Neutrophil (primary cell): ENCODE measurements around the gene CASP14.

Experiments
- H3K27ac ChIP-seq: fragments of 200-600 bp; sonication (generic); 2 replicates; pipeline ENCODE4 v1.5.1; 2016; ENCODE audit warnings: mild to moderate bottlenecking, moderate library complexity
- H3K27me3 ChIP-seq: fragments of 200-600 bp; sonication (generic); 2 replicates; pipeline ENCODE4 v1.6.0; 2016; ENCODE audit warnings: mild to moderate bottlenecking
- H3K36me3 ChIP-seq: fragments of 200-600 bp; sonication (generic); 2 replicates; pipeline ENCODE4 v1.5.1; 2017
- H3K4me1 ChIP-seq, 2 experiments: fragments of 200-600 bp in 1 of 2; sonication (generic) in 1 of 2; 1 replicate in 1 of 2; 2 replicates in 1 of 2; pipeline versions ENCODE4 v1.5.1 to v1.6.1; 2013 to 2016; ENCODE audit warnings: low read depth in 1 of 2, low read length in 1 of 2, mild to moderate bottlenecking in 1 of 2, moderate library complexity in 1 of 2; ENCODE audit not compliant: control insufficient read depth in 1 of 2, insufficient read depth in 1 of 2
- H3K4me3 ChIP-seq, 2 experiments: fragments of 200-600 bp in 1 of 2; sonication (generic) in 1 of 2; 1 replicate in 1 of 2; 2 replicates in 1 of 2; pipeline ENCODE4 v1.5.1; 2013 to 2016; ENCODE audit warnings: low read depth in 1 of 2, low read length in 1 of 2, mild to moderate bottlenecking in 1 of 2, moderate library complexity in 1 of 2
- H3K9me3 ChIP-seq: fragments of 200-600 bp; sonication (generic); 2 replicates; pipeline ENCODE4 v1.5.1; 2016
- TF ChIP-seq, protein P1 (sequence below): fragments of 200-600 bp; sonication (generic); IDR thresholded peaks from 2 replicates; pipeline ENCODE4 v1.5.1; 2016; ENCODE audit warnings: antibody characterized with exemption

Gene CASP14

DNA sequence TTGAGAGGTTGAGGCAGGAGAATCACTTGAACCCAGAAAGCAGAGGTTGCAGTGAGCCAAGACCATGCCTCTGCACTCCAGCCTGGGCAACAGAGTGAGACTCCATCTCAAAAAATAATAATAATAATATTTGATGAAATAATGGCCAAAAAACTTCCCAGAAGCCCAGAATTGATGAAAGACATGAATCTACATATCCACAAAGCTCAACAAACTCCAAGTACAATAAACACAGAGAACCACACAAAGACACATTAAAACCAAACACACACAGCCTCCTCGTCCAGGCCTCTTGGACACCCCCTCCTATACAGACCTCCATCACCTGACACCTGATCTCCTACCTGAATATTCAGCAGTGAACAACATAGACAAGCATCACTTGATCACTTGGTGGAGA lies 54.7 kb downstream of the CASP14 start:
- H3K27ac ChIP-seq = no peak overlapping the region
- H3K36me3 ChIP-seq = no peaks in the 10 kb centered on the region
- TF ChIP-seq, protein P1, sequence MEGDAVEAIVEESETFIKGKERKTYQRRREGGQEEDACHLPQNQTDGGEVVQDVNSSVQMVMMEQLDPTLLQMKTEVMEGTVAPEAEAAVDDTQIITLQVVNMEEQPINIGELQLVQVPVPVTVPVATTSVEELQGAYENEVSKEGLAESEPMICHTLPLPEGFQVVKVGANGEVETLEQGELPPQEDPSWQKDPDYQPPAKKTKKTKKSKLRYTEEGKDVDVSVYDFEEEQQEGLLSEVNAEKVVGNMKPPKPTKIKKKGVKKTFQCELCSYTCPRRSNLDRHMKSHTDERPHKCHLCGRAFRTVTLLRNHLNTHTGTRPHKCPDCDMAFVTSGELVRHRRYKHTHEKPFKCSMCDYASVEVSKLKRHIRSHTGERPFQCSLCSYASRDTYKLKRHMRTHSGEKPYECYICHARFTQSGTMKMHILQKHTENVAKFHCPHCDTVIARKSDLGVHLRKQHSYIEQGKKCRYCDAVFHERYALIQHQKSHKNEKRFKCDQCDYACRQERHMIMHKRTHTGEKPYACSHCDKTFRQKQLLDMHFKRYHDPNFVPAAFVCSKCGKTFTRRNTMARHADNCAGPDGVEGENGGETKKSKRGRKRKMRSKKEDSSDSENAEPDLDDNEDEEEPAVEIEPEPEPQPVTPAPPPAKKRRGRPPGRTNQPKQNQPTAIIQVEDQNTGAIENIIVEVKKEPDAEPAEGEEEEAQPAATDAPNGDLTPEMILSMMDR = no peak
- peaks cover 54% of the 10 kb centered on the region for H3K27me3 ChIP-seq
- H3K4me3 ChIP-seq = no peak overlapping the region
- H3K4me1 ChIP-seq = no peaks in the 10 kb centered on the region
- no peaks in the 10 kb centered on the region for H3K9me3 ChIP-seq

DNA sequence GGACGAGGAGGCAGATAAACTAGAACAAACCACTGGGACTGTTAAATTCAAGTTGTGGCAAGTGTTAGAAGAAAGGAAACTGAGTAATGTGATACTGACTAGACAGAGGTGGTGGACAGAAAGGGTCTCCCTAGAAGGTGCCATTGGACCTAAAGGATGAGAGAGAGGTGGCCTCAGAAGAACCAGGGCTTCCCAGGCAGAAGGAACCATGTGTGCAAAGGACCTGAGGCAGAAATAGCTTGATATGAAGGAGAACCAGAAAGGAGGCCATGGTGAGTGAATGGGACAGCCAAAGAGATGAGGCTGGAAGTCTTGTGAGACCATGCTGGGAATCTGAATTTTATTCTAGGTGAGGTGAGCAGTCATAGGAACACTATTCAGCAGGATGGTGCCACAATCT lies 55.1 kb downstream of the CASP14 start:
- Histone ChIP-seq H3K36me3 (no peaks in the 10 kb centered on the region), H3K27ac (no peak overlapping the region), H3K4me3 (no peak overlapping the region), H3K9me3 (no peaks in the 10 kb centered on the region), H3K27me3 (peaks cover 58% of the 10 kb centered on the region), H3K4me1 (no peaks in the 10 kb centered on the region)
- TF ChIP-seq, protein P1 = no peak

DNA sequence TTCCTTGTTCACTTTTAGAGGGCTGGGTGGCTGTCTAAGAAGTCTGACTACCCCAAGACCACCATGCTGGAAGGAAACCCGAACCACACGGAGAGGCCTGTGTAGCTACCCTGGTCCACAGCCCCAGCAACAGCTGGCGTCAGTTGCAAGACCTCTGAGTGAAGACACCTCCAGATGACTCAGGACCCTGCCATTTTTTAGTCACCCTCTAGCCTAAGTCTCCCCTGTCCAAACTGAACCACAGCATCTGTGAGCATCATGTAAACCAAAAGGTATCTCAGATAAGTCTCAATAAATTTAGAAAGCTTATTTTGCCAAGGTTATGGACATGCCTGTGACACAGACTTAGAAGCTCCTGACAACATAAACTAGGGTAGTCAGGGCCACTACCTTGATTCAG lies 55.8 kb downstream of the CASP14 start:
- Histone ChIP-seq H3K27me3 (peaks cover 58% of the 10 kb centered on the region), H3K4me1 (no peaks in the 10 kb centered on the region), H3K27ac (no peak overlapping the region), H3K36me3 (no peaks in the 10 kb centered on the region), H3K9me3 (no peaks in the 10 kb centered on the region), H3K4me3 (no peak overlapping the region)
- TF ChIP-seq, protein P1 = no peak

DNA sequence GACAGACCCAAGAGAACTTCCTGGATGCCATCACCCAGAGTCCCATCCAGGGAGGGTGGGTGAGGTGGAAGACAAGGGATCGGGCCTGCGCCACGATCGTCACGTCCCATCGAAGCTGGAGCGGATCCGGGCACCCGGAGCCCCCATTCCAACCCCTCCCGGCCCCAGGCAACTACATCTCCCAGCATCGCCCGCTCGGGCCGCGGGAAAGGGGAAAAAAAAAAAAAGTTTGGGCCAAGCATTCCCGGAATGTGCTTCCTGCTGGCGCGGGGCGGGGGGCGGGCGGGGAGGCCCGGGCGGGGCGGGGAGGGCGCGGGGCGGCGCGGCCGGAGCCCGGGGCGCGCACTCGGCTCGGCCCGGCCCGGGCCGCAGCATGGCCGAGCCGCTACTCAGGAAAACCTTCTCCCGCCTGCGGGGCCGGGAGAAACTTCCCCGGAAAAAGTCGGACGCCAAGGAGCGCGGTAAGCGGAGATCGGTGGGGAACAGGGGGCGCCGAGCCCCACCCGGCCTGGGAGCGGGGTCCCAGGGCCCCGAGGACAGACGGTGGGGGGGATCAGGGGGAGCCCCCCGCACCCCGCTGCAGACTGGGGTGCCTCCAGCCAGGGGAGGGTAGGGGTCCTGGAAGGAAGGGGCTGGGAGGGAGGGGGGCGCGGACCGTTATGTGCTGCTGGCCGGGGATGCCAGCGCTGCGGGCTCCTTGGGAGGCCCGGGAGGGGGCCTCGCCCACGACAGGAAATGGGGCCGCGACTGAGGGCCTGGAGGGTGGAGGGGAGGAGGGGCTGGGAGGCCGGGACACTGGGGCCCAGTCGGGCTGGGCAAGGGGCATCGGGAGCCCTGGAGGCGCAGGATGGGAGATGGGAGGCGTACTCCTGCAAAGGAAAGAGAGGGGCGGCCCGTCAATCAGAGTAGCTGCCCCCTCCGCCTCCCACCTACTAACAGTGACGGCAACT lies 58.1 kb downstream of the CASP14 start, which contains the start of gene SYDE1:
Gene SYDE1, plus strand, starts transcription at position 341 of the 950 bp plus-strand sequence. Its CDS starts 33 bp downstream, at position 374.
- Histone ChIP-seq H3K4me1 (no peaks in the 10 kb centered on the region), H3K4me3 (no peak within 1 kb of the TSS), H3K36me3 (no peaks in the 10 kb centered on the region), H3K27me3 (peaks cover 58% of the 10 kb centered on the region), H3K27ac (no peak within 1 kb of the TSS), H3K9me3 (no peaks in the 10 kb centered on the region)
- TF ChIP-seq, protein P1 = no peak
